Measurements from ENCODE around the gene TMEM213.
"Not testable (repeated sequence)": the region's sequence is repeated elsewhere in the genome, so short reads cannot be mapped to it uniquely, and the experiment has no call there.

TMEM213 gene, protein sequence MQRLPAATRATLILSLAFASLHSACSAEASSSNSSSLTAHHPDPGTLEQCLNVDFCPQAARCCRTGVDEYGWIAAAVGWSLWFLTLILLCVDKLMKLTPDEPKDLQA

DNA sequence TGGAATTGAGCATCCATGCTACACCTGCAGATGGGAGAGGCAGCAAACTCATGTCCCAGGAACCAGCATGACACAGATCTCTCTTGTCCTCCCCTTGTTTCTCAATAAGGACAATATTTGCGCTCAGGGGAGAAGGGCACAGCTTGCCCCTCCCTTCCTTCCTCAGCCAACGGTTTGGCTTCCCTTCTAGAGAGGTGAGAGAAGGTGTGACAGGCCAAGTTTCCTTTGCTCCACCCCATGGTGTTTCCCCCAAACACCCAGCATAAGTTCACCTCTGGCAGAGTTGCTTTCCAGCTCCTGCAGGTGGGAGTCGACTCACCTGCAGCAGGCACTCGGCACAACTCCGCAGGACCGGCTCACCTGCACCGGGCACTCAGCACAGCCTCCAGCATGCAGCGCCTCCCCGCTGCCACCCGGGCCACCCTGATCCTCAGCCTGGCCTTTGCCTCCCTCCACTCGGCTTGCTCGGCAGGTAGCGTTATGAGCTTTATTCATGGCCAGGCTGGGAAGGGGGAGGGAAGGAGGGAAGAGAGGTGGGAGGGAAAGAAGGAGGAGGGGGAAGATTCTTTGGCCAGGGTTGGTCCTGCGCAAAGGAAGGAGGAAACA is at the start of gene TMEM213, which contains the start of gene ATP6V0A4:
Gene TMEM213, plus strand, starts transcription at position 280 of the 606 bp plus-strand sequence. Its CDS starts 111 bp downstream, at position 391.
Gene ATP6V0A4, minus strand, starts transcription at position 482 of the 606 bp plus-strand sequence. CDS start 26,949 bp downstream, outside the sequence.
- DNase-seq: peak; percentile 13

DNA sequence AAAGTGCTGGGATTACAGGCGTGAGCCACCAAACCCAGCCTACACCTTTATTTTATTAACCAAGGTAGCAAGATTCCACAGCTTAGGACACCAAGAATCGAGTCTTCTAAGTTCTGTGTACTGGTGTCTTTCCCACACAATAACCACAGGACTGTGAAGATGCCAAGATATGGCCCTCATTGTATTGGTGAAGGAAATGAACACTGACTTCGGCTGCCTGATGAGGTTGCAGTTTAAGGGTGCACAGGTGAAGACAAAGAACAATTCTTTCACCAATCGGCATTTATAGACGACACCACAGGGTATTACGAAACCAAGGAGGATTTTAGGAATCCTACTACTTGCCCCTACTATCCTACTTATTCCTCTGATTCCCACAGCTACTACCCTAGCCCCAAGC is 49.1 kb upstream of the TMEM213 start:
- no peak for DNase-seq

DNA sequence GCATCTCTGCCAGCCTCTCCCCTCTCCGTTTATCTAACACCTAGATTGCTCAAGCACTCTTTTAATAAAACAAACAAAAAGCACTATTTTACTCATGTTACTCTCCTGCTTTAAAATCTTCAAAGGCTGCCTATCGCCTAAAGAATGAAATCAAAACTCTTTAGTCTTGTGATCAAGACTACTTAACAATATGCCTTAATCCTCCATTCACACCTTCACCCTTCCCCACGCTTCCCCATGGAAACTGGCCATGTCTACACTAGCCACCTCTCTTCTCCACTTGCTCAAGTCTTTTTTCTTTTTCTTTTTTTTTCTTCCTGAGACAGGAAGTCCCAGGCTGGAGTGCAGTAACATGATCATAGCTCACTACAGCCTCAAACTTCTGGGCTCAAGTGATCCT is 47.8 kb upstream of the TMEM213 start:
- DNase-seq: no peak

DNA sequence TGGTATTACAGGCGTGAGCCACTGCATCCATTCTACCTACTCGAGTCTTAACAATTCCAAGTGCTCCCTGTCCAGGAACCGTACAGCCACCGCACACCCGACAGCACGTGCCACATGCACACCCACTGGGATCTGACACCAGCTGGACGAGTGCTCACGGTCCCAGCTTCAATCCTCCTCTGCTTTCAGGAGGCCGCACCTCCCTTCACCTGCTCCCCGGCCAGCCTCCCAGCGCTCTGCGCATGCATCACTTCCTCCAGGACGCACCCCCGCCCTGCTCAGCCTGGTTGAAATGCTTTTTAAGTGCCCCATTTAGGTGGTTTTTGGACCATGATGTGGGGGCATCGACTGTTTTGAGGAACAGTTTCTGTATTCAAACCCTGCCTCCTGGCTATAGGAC is 47.3 kb upstream of the TMEM213 start:
- DNase-seq: no peak

DNA sequence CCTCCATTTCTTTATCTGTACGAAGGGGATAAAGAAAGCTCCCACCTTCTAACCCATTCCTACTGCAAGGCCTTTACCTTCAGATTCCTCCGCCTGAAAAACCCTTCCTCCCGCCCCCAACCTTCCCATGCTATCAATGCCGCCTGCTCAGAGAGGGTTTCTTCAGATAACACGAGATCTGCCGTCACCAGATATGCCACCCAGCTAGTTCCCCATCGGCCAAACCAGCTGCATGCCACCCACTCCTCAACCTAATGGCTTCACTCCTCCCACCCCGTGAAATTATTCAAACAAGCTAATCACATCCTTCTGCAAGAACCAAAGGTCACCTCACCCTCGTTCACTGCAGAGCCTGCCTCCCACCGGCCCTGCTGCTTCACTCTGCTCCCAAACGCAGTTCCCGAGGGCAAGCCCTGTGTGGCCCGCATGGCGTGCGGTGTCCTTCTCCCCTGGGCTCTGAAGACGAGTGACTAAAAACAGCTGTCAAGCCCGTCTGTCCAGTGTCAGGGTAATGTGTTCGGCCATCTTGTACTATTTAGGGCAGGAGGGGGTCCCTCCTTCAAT is 46.8 kb upstream of the TMEM213 start:
- DNase-seq: no peak

DNA sequence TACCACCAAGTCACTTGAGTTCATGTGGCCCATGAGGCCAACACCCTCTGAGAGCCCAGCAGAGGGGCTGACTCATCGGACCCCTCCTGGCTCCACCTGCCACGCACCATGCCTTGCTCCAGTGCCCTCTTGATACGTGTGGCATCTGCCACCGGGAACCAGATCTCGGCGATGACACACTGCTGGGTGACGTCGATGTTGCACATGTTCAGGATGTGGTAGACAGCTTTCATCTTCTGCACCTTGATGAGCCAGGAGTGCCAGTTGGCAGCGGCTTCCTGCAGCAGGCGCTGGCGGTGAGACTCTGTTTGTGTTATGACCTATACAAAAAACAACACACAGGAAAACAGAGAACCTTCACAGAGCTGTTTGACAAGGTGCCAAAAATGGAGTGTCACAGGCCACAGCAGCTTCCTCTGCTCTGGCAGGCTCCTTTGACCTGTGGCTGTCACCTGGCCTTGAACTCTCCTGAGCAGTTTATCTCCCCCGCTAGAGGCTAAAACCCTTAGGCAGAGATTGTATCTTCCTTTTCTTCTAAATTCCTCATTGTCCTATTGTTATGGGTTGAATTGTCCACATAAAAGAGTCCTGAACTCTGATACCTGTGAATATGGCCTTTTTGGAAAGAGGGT is 45.2 kb upstream of the TMEM213 start:
- DNase-seq: peak; percentile 96

DNA sequence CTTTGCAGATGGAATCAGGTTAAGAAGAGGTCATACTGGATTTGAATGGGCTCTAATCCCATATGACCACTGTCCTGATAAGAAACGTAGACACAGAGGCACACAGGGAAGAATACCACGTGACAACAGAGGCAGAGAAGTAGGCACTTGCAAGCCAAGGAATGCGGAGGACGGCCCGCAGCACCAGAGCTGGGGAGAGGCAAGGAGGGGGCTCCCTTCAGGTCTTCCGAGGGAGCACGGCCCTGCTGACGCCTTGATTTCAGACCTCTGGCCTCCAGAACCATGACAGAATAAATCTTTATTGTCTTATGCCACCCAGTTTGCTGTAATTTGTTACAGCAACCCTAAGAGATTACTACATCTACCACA is 44.7 kb upstream of the TMEM213 start:
- no peak for DNase-seq

DNA sequence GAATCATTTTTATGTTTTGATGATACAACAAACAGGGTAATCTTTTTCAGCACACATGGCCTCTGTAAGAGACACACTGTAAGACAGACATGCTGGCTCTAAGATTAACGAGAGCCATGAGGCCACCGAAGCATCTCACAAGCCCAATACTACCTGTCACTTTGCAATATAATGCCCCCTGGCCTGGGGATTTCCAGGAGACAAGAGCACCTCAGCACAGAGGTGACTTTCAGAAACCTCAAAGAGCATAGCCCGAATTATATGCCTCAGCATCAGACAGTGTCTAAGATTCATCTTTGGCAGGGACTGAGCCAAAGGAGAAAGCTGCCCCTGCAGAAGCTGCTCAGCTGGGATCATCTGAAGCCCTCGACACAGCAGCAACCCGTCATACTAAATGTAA is 44.2 kb upstream of the TMEM213 start:
- peak; percentile 13 for DNase-seq

DNA sequence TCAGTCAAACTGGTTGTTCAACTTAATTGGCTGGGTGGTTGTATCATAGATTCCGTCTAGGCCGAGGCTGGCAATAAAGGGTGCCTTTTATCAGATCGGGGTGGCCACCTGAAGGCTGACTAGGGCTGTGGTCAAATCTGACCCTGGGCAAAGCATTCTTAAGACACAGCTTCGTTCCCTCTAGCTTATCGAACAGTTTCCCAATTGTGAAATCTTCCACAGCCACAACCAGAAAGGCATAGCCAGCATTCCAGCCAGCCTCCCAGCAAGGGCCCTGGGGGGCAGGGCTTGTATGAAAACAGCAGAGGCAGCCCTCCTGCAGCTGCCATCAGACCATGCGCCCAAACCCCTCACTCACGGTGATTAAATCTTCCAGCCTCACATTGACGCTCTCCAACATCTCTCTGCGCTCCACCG is 42.5 kb upstream of the TMEM213 start:
- DNase-seq: no peak

DNA sequence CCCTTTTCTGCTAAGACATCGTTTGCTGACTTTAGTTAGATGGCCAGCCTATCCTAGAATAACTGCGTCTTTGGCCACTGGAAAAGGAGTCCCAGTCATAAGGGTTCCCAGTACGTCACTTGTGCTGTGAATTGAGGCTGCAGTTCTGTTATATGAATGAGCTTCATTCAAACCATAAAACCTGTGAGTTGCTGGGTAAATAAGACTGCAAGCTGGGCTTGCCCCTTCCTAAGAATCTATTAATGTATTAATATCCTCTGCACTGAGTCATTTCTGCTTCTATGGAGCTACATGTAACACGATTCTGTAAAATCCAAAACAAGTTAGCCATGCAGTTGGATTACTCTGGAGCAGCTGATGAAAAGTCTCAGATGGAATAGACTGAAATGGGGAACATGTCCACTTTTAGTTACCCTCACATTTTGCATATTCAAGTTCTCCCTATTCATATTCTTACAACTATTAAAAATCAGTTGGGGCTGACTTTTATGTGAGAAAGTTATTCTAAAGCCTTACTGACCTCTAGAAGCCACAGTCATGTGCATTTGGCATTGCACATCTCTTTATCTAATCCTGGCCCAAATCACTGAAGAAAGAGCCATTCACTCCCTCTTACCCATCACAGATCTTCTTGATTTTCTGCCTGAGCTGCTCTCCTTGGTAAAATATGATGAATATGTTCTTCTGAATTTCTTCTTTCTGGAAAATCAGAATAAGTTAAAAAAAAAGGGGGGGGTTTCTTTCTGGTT is 41.8 kb upstream of the TMEM213 start:
- no peak for DNase-seq

DNA sequence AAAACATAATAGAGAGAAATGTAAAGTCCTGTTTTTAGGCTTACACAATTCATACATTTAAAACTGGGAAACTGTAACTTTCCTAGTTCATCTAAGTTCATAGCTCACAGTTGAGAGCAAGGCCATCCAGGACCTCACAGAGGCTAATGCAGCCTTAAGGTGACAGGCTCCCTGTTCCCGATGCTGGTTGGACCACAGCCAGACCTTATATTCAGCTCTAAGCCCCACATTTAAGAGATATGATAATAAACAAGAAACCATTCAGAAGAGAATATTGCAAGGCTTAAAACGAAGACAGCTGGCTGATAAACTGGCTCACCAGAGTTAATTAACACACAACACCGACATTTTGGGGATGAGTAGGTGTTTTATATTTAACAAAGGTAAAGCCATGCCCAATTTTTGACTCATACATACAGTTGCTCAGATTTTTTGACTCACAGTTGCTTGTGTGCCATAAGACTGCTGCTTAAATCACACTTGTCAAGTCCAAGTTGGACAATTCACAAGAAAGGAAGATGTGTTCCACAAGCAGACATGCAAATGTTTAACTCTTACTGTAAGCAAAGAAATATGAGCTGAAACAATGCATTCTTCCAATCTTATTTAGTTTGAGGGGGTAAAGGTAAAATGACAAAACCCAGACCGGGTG is 41.1 kb upstream of the TMEM213 start:
- no peak for DNase-seq

DNA sequence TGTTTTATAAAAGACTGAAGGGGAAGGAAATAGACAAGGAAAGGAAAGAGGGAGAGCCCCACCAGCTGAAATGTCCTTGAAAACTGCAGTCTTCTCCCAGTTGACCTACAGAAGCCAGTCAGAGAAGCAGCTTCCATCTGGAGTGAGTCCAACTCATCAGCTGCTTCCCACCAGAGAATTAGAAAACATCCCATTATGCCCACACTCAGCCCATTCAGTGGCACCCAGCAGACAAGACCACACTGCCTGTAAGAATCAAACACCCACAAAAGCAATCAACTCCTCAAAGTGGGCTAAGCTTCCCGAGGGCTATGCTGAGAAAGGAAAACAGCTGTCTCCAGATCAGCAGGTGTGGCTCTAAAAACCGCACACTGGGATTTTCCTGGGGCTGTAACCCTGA is 29.6 kb upstream of the TMEM213 start:
- no peak for DNase-seq

DNA sequence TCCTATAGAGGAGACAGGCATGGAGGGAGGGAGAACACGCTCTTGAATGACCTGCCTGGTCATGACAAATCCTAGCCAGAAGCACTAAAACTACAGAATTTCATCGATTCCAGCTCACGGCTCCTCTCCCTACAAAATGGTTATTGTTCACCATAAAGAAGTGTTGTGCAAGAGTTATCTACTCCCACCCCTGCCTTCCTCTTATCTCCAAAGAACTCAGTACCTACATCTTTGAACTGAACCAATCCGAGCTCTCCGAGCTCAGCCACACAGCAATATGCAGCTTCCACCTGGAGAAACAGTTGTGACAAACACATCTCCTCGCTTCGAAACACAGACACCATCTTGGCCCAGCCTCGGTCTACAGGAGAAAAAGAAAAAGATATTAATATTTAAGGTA is 26.9 kb upstream of the TMEM213 start:
- no peak for DNase-seq

DNA sequence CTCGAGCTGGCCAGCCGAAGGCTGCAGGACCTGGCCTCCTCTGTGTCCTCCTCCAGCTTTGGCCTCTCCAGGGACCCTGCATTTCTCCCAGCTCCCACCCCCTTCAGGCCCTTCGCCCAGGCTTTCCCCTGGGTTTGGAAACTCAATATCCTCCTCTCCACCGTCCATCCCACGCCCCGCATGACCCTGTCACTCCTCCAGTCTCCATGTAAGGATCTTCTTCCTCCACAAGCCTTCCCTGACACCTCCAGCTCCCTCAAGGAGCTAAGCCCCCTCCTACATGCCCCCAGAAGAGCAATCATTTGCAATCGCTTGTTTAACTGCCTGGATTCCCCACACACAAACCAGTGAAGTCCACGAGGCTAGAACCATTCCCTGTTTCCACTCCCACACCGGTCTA is 24.6 kb upstream of the TMEM213 start:
- DNase-seq: no peak

DNA sequence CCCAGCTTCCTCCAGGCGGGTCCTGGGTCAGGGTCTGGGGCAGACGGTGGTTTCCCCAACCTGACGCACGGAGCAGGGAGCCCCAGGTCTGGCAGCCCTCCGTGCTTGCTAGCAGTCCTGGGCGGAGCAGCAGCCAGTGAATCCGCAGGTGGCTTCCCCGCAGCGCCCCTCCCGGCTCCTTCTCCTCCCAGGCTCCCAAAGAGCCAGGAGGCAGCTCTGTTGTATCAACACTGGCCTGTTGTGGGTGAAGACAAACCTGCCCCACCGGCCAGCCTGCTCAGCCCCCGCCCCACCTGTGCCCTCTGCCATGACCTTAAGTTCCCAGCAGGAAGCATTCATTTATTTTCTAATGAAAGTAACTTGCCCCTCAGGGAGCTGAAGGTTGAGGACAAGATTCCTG is 24.0 kb upstream of the TMEM213 start:
- DNase-seq: no peak

DNA sequence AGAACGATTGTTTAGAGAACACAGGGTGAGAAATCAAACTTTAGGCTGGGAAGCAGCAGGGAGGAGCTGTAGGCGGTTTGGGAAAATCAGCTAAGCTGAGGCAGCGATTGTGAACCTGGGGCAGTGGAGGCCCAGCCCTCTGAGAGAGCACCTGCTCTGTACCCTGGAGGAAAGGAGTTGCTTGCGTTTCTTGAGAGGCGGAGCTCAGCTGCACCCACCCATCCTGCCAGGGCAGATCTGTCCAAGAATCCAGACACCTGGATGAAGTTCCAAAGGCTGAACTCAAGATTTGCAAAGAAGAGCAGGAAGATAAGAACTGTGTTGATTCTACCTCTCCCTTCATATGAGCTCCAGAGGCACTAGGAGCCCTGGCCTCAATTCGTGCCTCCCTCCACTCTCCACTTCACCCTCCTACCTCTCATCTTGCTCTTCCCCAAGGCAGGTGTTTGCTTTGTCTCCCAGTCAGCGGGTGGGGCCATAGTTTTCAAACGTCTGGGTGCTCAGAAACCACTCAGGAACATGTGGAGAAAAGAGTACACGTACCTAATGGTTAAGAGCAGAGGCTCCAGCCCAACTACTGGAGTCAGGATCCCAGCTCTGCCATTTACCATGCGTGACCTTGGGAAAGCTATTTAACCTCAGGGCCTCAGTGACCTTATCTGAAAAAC is 21.5 kb upstream of the TMEM213 start:
- DNase-seq: no peak

DNA sequence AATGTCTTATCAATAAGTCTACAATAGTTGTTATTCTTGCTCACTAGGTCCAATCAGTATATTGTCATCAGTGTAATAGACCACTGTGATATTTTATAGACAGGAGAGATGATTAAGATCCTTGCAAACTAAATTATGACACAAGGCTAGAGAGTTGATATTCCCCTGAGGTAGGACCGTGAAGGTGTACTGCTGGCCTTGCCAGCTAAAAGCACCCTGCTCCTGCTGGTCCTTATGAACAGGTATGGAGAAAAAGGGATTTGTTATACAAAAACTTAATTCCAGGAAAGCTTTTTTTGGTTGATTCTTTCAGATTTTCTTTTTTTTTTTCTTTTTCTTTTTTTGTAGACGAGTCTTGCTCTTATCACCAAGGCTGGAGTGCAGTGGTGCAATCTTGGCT is 16.8 kb upstream of the TMEM213 start:
- DNase-seq: no peak

DNA sequence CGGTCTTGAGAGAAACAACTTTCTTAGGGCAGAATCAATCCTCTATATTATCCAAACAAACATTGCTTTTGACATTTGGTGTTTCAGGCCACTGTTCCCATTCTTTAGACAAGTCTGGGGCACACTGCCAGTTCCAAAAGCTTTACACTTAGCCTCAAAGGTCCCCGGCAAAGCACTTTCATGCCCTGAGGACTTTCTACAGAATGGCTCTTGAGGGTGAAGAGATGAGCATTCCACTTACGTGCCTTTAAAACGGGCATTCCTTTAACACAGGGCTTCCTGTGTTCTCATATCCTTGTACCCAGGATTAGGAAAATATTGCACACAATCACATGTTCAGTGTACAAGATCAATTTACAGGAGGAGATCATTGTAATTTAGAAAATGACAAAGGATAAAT is 13.1 kb upstream of the TMEM213 start:
- no peak for DNase-seq

DNA sequence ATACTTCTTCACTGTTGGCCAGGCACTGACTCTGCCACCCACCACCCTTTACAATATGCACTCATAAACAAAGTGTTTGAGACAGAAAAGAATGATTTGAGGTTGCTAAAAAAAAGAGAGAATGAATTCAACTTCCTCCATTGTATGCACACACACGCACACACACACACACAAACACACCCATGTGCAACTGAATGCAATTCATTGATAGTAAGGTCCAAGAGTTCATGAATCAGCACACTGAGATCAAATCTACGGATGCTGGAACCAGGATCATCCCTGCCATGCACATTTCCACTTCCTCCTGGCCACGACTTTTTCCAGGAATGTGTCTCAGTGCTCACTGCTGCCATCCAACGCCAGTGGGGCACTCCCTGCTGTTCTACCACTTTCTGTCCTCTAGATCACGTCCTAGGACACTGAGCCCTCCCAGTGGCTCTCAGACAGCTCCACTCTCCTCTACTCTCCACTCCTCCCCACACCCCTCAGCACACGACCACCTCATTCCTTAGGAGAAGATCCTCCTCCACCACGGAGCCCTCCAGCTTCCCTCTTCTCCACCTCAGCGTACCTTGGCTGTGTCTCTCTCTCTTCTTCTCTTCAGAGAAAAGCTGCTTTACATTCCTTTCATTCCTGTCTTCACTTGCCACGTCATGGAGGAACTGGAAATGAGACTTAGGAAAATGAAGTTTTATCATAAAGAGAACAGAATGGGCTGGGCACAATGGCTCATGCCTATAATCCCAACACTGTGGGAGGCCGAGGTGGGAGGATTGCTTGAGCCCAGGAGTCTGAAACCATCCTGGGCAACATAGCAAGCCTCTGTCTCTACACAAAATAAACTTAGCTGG is 12.0 kb upstream of the TMEM213 start:
- no peak for DNase-seq

DNA sequence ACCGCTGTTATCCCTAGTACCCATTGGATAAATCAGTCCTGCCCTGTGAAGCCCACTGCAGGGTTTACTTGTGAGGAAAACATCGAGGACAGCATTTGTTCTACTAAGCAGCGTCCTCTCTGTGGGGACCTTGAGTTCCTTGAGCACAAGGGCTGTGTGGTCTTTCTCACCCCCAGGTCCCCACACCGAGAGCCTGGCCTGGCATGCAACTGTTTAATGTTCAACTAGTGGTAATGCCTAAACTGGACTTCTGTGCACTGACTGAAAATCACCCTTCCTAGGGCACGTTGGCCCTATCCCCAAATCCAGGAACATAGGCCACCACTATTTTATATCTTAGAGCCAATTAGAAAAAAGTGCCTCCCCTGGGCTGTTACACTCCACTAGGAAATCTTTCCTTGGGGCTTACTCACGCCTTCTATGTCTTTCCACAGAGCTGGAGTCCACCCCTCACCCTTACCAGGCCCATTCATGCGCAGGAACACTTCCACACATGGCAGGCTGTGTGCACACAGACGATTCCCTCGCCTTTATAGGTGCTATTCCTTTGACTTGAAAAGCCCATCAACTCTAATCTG is 1.7 kb upstream of the TMEM213 start:
- DNase-seq: no peak

DNA sequence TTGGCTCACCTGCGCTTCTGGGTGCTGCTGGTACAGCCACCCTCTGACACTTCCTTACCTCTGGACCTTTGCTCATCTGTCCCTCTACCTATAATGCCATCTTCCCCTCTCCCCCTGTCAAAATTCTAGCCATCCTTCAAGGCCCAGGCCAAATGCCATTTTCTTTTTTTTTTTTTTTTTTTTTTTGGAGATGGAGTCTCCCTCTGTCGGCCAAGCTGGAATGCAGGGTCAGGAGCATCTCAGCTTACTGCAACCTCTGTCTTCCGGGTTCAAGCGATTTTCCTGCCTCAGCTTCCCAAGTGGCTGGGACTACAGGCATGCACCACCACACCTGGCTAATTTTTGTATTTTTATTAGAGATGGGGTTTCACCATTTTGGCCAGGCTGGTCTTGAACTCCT is 748 bp upstream of the TMEM213 start:
- not testable (repeated sequence) for DNase-seq

Measured in CD4-positive, alpha-beta T cell treated with Interleukin-6 for 4 hours (primary cell).